Measurements from ENCODE around the gene MYOCD.
"Not testable (repeated sequence)": the region's sequence is repeated elsewhere in the genome, so short reads cannot be mapped to it uniquely, and the experiment has no call there.

Gene MYOCD, protein sequence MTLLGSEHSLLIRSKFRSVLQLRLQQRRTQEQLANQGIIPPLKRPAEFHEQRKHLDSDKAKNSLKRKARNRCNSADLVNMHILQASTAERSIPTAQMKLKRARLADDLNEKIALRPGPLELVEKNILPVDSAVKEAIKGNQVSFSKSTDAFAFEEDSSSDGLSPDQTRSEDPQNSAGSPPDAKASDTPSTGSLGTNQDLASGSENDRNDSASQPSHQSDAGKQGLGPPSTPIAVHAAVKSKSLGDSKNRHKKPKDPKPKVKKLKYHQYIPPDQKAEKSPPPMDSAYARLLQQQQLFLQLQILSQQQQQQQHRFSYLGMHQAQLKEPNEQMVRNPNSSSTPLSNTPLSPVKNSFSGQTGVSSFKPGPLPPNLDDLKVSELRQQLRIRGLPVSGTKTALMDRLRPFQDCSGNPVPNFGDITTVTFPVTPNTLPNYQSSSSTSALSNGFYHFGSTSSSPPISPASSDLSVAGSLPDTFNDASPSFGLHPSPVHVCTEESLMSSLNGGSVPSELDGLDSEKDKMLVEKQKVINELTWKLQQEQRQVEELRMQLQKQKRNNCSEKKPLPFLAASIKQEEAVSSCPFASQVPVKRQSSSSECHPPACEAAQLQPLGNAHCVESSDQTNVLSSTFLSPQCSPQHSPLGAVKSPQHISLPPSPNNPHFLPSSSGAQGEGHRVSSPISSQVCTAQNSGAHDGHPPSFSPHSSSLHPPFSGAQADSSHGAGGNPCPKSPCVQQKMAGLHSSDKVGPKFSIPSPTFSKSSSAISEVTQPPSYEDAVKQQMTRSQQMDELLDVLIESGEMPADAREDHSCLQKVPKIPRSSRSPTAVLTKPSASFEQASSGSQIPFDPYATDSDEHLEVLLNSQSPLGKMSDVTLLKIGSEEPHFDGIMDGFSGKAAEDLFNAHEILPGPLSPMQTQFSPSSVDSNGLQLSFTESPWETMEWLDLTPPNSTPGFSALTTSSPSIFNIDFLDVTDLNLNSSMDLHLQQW

DNA sequence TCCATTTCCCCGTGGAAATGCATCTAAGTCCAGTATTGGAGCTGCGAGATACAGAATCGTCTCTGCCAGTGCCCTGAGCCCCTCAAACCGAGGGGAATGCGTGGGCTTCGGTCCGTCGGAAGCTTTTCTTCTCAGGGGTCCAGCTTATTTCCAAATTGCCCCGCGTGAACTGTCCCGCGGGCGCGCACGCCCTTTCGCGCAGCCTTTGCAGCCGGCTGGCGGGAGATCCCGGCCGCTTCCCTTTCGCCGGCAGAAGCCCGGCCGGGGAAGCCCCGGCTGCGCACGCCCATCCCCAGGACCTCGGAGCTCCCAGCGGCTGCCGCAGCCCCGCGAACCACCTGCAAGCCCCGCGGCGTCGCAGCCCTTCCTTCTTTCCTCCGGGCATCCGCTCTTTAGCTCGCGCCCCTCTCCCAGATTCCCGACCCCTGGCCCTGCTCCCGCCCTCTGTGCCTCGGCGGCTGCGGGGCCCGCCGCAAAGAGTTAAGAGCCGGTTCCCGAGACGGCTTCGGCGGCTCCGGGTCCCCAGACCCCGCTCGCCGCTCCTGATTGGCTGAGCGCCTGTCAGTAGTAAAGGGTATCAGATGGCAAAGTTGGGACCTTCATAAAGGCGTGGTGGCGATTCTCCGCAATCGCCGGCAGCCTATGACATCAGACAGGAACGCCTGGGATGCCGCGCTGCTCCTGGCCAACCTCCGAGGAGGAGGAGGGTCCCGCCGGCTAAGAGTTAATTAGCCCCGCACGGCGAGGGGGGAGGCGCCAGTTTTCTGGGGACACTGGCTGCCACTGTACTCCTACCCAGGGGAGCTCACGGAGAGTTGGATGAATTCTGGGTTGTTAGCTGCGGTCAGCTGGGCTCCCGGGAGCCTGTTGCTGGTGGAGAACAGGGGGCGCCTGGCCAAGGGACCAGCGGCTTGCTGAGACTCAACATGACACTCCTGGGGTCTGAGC is at the start of gene MYOCD:
MYOCD (plus strand) TSS at position 628 of the 948 bp plus-strand sequence; CDS start at position 927, 299 bp downstream.
- ATAC-seq, result no peak

DNA sequence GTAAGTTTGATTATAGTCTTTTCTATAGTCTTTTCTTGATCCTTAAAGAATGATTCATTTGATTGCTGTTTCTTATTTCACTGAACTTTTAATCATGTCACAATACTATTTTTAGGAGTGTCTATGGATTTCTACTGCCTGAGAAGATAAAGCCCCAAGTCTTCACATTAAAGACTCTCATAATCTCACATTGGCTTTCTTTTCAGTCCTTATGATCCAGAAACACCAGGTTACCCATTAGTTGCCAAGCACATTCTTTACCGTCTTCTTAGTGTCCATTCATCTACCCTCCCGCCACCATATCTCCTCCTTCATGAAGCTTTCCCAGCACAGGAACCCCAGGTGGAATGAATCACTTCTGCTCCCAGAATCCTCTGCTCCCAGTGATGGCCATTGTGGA is 49.5 kb upstream of the MYOCD start:
- no peak for ATAC-seq

DNA sequence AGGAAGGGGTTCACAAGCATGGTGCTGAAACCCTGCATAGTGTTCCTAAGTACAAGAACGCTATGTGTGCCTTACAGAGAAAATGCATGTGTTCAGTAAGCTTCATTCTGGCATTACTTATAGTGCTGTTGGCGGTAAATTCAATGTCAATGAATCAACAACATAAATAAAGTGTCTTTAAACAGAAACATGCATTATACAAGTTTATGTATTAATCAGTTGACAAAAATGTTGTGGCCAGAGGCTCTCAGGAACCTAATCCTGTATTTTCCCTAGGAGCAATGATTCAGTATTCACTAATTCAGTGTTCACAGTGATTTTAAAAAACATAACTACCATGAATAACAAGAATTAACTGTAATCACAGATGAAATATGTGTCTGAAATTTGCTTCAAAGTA is 47.1 kb upstream of the MYOCD start:
- no peak for ATAC-seq

DNA sequence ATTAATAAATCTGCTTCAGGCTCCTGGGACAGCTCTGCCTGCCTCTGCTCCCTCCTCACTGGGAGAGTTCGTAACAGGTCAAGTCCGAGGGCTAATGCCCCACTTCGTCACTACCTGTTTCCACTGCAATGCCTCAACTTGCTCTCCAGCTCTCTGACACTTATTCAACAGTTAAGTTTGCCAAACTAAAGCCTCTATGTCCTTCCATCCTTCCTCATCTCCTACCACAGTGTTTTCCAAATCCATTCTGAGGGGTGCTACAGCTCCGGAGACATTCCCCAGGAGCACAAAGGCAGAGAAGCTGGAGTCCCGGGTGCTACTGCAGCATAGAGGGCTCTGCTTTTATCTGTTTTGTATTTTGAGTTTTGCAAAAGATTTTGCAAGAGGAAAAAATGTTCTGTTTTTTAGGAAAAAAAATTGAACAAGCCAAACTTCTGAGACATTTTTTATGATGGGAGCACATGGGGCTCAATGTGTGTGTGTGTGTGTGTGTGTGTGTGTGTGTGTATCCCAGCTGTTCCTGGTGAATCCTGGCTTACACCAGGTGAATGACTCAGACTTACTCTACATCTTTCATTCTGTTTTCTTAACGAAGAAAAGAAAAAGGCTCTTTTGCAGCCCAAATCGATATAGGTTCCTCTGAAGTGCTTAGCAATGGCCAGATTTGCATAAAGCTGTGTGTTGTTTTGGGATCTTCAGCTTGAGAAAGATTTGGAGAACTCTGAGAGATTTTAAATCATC is 46.1 kb upstream of the MYOCD start:
- no peak for ATAC-seq

DNA sequence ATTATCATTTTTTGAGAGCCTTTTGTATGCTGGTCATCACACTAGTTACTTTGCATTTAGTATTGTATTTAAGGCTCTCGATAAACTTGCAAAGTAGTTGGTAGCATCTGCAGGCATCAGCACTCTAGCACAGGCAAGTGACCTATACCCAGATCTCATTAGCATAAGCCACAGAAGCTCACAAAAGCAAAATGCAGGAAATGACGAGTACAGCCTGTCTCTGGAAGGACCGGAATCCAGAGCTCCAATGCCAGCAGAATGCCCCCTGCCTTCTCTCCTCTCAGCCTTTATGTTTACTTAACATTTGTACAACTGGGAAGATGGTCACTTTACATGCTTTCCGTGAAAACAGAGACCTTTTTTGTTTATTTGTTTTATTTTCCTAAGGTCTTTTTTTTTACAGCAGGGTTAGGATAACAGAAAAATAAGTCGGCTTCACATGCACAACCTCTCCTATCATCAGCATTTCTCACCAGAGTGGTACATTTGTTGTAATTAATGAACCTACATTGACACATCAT is 45.4 kb upstream of the MYOCD start:
- no peak for ATAC-seq

DNA sequence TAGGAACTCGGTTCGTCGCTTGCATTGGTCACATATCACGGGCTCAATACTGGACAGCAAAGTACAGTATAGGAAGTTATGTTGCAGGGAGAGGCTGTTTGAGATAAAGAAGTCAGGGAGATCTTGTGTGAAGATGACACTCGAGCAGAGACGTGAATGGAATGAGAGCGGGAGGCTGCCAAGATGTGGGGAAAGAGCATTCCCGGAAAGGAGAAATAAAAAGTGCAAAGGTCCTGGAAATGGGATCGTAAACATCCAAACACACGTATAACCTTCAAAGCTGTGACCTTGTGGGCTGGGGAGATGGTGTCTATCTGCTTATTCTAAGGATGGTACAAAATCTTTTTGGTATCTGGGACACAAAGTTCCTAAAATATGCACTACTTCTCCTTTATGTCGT is 43.0 kb upstream of the MYOCD start:
- ATAC-seq, result no peak

DNA sequence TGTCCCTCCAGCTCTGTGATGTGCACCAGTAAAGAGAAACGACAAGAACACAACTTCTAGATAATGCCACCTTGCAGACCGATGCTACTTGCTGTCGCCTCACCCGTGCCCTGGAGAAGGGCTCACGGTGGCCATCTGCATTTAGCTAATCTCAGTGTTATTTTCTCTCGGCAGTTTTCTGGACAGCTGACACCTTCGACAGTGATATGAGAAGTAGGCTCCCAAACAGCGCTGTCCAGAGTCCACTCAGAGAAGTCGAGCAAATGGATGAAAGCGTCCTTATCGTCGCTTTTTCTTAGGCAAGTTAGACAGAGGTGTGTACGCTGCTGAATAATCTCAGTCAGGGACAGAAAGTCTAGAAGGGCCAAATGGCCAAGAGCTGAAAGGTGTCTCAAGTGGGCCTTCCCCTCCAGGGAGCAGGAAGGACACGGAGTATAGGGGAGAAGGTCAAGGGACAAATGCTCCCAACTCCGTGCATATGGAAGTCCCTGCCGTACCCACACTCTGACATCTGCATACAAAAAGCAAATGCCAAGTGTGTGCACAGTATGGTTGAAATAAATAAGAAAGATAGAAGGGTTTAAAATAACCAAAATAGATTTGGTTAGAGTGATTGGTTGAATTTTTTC is 42.4 kb upstream of the MYOCD start:
- ATAC-seq, result no peak

DNA sequence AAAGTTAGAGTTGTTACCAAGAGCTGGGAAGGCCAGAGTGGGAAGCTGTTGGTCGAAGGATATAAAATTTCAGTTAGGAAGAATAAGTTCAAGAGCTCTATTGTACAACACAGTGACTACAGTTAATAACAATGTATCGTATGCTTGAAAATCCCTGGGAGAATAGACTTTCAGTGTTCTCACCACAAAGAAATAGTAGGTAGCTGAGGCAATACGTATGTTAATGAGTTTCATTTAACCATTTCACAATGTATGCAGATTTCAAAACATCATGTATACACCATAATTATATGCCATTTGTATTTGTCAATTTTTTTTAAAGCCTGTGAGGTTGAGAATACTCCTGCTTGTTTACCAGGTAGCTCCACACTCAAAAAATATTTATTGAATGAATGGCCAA is 41.5 kb upstream of the MYOCD start:
- no peak for ATAC-seq

DNA sequence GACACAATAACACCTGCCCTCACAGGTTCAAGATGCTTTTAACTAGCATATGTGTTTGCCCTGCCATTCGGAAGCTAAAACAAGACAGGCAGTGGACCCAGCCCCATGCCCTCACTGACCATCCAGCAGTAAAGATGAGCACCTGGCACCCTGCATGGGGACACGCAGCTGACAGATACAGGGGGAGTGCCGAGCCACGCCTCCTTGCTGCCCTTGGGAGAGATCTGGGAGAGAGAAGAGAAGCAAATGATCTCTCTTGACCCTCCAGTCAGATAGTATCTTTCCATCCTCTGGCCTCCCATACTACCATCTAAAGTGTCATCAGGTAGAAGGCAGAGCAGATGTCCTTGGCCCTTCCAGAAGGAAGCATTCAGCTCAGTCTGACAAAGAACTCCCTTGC is 40.6 kb upstream of the MYOCD start:
- no peak for ATAC-seq

DNA sequence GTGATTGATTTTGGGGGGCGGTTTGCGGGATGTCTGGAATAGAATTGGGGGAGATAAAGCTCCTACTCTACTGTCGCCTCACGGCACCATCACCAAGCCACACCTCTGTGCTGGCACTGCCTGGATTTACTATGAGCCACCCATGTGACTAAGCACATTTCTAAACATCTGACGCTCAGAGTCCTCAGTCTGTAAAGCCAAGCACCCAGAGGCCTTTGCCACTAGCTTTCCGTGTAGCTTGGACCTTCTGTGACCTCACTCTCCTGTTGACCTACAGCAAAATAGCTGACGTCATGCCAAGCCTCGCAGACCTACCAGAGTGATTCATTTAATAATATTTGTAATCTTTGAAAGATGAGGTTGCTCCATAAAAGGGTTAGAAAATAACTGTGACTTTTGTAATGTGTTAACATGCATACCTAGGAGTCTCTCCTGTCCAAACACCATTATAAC is 38.5 kb upstream of the MYOCD start:
- no peak for ATAC-seq

DNA sequence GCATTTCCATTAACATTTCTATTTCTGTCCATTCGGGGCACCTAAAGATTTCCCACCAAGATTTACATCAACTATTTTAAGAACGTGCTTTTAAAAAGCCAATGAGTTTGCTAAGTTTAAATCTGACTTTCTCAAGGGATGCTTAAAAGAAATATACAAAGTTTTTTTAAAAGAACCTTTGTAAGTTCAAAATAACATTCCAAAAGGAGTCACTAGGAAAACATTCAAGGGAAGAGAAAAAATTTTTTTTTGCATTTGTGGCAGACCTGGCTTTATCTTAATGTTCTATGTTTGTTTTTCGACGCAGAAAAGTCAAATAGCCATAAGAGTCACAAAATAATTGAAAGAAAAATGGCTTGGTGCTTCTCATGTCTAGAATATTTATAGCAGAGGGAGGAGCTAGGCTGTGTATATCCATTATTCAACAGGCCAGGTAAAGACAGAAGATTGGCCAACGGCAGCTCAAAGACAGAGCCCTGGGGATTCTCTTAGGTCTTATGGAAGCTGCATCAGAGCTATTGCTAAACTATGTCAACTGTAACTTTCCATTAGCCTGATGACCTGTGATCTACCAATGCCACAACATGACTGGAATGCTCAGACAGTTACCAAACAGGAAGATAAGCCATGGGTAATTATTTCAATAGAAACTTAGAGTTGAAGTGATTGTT is 37.8 kb upstream of the MYOCD start:
- ATAC-seq, result no peak

DNA sequence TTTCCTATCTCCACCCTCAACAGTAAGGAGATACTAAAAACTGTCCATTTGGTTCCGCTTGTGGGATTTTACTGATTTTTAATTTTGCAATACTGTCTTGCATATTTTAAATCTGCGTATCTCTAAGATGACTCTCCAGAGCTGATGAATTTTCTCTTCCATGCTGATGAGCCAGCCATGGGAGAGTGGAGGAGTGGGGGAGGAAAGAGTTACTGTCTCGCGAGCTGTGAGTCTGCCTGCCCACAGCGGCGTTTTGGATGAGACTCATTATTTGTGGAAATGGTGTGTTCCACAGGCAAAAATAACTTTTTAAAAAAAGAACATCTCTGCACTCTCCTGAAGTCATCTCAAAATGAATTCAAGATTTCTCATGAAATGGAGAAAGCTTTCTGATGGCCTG is 34.6 kb upstream of the MYOCD start:
- ATAC-seq, result no peak

DNA sequence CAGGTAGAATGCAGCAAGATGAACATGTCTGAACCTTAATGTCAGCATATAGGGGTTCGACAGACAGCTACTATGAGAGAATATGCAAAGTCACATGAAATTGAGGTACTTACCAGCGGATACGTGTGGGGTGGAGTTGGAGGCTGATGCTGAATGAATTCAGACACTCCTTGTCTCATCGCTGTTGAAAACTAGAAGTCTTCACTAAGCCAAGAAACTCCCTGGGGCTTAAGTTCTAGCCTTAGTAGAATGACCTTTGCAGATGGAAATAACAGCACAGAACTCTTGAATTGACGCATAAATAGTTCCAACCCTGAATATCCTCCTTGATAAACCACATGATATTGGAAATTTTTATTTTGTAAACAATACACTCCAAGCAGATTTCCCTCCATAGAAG is 32.9 kb upstream of the MYOCD start:
- ATAC-seq, result no peak

DNA sequence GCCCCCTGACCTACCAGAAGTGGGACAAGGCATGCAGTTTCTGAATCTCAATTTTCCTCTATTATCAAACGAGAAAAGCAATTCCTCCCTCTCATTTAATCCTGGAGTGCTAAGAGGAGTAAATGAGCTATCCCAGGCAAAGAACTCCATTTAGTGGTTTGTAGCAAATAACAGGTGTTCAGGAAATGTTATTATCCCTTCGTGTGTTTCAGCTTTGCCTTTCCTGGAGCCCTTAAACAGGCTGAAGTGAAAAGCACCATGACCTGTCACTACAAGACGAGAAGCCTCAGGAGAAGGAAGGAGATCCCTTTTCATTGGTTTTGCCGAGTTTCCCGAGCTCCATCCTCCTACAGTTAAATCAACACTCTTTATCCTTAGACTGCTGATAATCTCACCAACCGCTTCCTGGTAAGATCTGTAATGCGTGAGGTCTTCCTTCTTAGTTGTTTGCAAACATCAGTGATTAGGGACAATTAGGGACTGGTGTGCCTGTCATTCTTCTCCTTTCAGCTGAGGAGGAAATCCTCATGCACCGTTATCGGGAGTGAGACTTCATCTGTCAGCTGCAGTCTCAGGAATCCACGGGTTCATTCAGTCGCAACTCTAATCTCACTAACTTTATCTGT is 30.8 kb upstream of the MYOCD start:
- no peak for ATAC-seq

DNA sequence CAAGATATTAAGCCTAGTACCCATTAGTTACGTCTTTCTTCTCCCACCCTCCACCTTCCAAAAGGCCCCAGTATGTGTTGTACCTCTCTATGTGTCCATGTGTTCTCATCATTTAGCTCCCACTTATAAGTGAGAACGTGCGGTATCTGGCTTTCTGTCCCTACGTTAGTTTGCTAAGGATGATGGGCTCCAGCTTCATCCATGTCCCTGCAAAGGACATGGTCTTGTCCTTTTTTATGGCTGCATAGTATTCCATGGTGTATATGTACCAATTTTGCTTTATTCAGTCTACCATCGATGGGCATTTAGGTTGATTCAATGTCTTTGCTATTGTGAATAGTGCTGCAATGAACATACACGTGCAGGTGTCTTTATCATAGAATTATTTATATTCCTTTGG is 29.7 kb upstream of the MYOCD start:
- ATAC-seq, result not testable (repeated sequence)

DNA sequence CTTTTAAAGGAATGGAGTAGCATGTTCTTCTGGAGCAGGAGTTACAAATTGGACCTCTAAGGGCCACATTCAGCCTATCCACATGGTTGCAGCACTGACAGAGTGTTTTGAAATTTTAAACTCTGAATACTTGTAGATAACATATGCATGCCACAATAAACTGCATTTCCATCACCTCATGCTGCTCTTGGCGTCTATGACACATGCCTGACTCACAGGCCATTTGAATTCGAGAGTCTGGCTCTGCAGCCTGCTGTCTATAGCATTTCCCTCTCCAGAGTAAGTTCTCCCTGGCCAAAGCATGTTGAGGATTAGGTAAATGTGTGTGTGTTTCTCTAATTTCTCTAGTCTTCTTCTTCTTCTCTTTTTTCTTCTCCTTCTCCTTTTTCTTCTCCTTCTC is 28.7 kb upstream of the MYOCD start:
- no peak for ATAC-seq

DNA sequence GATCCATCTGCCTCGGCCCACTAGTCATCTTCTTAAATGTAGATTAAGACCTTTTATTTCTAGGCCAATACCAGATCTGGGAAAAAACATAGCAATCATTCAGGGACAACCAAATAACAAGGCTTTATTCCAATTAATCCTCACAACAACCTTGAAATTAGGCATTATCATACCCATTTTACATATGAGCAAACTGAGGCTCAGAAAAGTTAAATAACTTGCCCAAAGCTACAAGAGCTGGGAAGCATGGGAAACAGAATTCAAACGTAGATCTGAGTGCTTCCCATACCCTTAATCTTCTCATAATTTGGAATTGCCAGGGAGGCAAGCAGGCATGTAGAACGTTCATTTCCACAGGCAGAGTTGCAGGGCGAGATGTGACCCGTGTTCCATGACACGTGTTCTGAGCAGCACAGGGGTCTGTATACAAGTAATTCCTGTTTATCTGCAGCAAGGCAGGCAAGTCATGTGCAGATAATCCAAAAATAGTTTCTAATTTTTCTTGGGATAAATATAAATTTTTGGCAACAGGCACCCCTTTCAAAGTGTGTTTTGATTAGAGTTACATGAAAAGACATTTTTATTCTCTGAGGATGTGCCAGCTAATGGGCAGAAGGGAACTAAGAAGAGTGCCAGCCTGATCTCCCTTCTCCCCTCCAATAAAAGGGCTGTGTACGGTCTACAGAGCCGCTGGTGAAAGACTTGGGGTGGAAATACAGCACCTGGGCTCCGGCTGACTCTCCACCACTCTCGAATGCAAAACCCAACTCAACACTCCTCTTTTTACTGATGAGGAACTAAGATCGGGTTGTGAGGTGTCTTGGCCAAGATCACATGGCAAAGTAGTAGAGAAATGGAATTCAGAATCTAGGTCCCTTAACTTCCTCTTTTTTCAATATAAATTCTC is 27.7 kb upstream of the MYOCD start:
- ATAC-seq, result no peak

DNA sequence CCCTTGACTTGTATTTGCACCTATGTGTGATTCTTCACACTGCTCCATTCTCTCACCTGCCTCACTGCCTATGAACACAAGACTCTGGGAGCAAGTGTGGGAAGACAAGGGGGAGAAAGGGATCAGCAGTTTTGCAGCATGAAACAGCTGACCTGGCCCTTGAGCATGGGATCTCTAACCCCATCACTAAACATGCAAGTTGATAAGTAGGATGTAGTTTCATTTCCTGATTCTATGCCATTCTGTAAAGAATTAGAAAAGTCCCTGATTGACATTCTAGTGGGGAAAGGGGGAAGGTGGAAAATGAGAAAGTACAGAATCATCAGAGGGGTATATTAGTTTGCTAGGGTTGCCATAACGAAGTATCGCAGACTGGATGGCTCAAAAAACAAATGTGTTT is 25.3 kb upstream of the MYOCD start:
- no peak for ATAC-seq

DNA sequence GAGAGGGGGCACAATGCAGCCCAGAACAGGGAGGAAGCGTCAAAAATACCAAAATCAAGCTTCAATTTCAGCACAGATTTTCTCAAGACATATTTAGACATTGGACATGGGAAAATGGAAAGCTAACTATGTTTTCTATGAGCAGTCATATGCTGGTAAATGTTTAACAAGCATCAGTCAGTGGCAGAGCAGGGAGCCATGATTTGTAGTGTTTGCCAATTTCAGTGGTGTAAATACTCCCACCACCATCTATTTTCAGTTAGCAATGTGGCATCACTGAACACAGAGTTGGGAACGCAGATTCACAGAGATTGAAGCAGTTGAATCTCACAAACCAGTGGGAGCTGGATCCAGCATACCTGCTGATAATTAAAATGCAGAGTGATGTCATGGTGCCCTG is 24.6 kb upstream of the MYOCD start:
- ATAC-seq, result no peak
